H1 (cell line): Measurements from ENCODE around the gene LILRB4. TPM values are rescaled to one million over a fixed set of nuclear protein-coding genes. Genes with fewer than 3 reads are reported as not detected.

Experiments used
- FOSL1 ChIP-seq: IDR thresholded peaks from 2 replicates; pipeline ENCODE4 v1.6.1; 2011; ENCODE audit warnings: mild to moderate bottlenecking, low read depth, low read length, moderate library complexity; ENCODE audit not compliant: insufficient read depth
- RNF2 ChIP-seq: fragments of 200-900, 300-1000 bp; sonication (generic); IDR thresholded peaks from 2 replicates; pipeline ENCODE4 v1.7.1; 2016; ENCODE audit warnings: borderline replicate concordance, low read depth, mild to moderate bottlenecking, antibody characterized with exemption, low read length; ENCODE audit not compliant: poor library complexity, severe bottlenecking; ENCODE audit errors: missing control alignments
- RXRA ChIP-seq: IDR thresholded peaks from 2 replicates; pipeline ENCODE4 v1.6.1; 2011; ENCODE audit warnings: low read depth, mild to moderate bottlenecking, low read length, moderate library complexity; ENCODE audit not compliant: insufficient read depth
- SIX5 ChIP-seq: IDR thresholded peaks from 2 replicates; pipeline ENCODE4 v1.6.1; 2011; ENCODE audit warnings: mild to moderate bottlenecking, low read depth, low read length
- SP2 ChIP-seq: IDR thresholded peaks from 2 replicates; pipeline ENCODE4 v1.6.1; 2012; ENCODE audit warnings: mild to moderate bottlenecking, low read length, inconsistent platforms
- TAF7 ChIP-seq: optimal IDR thresholded peaks from 2 replicates; pipeline ENCODE3; 2011; ENCODE audit warnings: low read depth, mild to moderate bottlenecking, inconsistent platforms, low read length, moderate library complexity, borderline replicate concordance
- polyA plus RNA-seq, 7 experiments: library from polyadenylated mRNA; depleted of rRNA in 3 of 7; stranded (reverse) in 5 of 7; unstranded in 2 of 7; fragments of >200 nt in 5 of 7; fragments of 200-250 nt in 2 of 7; gene quantifications; 1 replicate in 5 of 7; 2 replicates in 1 of 7; 4 replicates in 1 of 7; pipeline versions ENCODE4 v1.2.1 to v1.2.3, GENCODE V29; 2011 to 2013; ENCODE audit warnings: missing spikeins in 2 of 7, mixed read lengths in 2 of 7
- total RNA-seq: library from RNA; stranded (reverse); fragmentation: NEBNext Ultra II Directional; extraction: Animal tissue kit (Norgen Biotek cat#: 25700); gene quantifications from 2 replicates; pipeline ENCODE4 v1.2.1, GENCODE V29; 2021

The LILRB4 gene
- total and polyA plus RNA-seq, 2 of the 8 experiments (the other 6 are each of a cell fraction or from before 2014, with no cell fraction given): not detected

DNA sequence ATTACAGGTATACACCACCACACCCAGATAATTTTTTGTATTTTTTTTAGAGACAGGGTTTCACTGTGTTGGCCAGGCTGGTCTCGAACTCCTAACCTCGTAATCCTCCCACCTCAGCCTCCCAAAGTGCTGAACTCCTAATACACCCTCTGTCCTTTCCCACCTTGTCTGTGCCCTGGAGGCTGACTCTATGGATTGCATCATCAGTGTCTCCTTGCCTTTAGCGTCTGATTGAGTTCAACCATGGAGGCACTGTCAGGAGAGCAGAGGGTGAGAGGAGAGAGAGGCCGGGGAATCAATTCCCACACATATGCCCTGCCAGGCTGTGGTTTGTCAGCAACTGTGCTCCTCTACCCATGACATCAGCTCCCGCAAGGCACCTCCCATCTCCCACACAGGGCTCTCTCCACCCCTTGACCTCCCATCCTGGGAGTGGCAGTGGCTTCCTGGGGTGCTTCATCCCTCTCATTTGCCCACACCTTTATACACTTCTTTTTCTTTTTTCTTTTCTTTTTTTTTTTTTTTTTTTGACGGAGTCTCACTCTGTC, 12.6 kb upstream of the LILRB4 start (continued):
- TF ChIP-seq SIX5: no peak
- TF ChIP-seq RXRA: no peak
- TF ChIP-seq FOSL1: no peak
- TF ChIP-seq SP2: no peak
- no peak for TF ChIP-seq RNF2
- TF ChIP-seq TAF7: no peak
